ENCODE results near the gene JUND. TPM values are rescaled to one million over a fixed set of nuclear protein-coding genes. Genes with fewer than 3 reads are reported as not detected.
A peak's percentile ranks its signal among the peaks of the same experiment; 100 is the strongest.

The JUND gene
- total RNA-seq, 2 donors from 2014 or later: 250 to 607 TPM

DNA sequence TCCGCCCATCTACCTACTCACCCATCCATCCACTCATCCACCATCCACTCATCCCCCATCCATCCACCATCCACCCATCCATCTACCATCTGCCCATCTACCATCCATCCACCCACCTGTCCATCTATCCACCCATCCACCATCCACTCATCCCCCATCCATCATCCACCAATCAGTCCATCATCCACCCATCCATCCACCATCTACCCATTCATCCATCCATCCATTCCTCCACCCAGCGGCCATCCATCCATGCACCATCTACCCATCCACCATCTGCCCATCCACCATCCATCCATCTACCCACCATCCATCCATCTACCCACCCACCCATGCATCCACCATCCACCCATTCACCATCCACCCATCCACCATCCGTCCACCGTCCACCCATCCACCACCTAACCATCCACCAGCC, 13.6 kb upstream of the JUND start:
- peaks cover 34% of the 10 kb centered on the region for H3K4me1 ChIP-seq
- H3K27me3 ChIP-seq: no peaks in the 10 kb centered on the region
- no peaks in the 10 kb centered on the region for H3K36me3 ChIP-seq (replicated peaks in 1 of 2; ENCODE audit: insufficient read depth in 1 of 2, low read depth in 2 of 2)
- intact Hi-C loops (cut with DNase I): no loop called here
- DNase-seq: no peak
- WGBS, 2 donors: 80 to 93% methylated on average over 4 of the region's 4 CpGs
- no peaks in the 10 kb centered on the region for H3K9me3 ChIP-seq
- TF ChIP-seq, protein P1, sequence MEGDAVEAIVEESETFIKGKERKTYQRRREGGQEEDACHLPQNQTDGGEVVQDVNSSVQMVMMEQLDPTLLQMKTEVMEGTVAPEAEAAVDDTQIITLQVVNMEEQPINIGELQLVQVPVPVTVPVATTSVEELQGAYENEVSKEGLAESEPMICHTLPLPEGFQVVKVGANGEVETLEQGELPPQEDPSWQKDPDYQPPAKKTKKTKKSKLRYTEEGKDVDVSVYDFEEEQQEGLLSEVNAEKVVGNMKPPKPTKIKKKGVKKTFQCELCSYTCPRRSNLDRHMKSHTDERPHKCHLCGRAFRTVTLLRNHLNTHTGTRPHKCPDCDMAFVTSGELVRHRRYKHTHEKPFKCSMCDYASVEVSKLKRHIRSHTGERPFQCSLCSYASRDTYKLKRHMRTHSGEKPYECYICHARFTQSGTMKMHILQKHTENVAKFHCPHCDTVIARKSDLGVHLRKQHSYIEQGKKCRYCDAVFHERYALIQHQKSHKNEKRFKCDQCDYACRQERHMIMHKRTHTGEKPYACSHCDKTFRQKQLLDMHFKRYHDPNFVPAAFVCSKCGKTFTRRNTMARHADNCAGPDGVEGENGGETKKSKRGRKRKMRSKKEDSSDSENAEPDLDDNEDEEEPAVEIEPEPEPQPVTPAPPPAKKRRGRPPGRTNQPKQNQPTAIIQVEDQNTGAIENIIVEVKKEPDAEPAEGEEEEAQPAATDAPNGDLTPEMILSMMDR (IDR thresholded peaks at IDR 0.05): no peak
- TF ChIP-seq POLR2A (IDR thresholded peaks at IDR 0.05): no peak
- no peak overlapping the region for H3K27ac ChIP-seq
- no peak for ATAC-seq
- no peak overlapping the region for H3K4me3 ChIP-seq

- Histone ChIP-seq H3K27ac (no peak overlapping the region), H3K4me3 (no peak overlapping the region), H3K4me1 (peaks cover 35% of the 10 kb centered on the region), H3K9me3 (no peaks in the 10 kb centered on the region), H3K27me3 (no peaks in the 10 kb centered on the region), H3K36me3 (replicated peaks in 1 of 2; ENCODE audit: insufficient read depth in 1 of 2, low read depth in 2 of 2) (no peaks in the 10 kb centered on the region)
- ATAC-seq (no peak), DNase-seq (peak in 3 of 4 donors; percentile 54 to 71 (median 64))
- intact Hi-C loops (cut with DNase I): no loop called here
- peak in 1 of 3 donors; percentile 7 for TF ChIP-seq POLR2A (IDR thresholded peaks at IDR 0.05)
- TF ChIP-seq, protein P1 (IDR thresholded peaks at IDR 0.05): no peak
- 73% methylated on average over 9 of the region's 9 CpGs; no CpG with 5 or more reads in 1 of the 2 donors for WGBS, 2 donors
Measured at GRCh38 chr19:18294467-18294864, 13.0 kb upstream of the JUND start.

DNA sequence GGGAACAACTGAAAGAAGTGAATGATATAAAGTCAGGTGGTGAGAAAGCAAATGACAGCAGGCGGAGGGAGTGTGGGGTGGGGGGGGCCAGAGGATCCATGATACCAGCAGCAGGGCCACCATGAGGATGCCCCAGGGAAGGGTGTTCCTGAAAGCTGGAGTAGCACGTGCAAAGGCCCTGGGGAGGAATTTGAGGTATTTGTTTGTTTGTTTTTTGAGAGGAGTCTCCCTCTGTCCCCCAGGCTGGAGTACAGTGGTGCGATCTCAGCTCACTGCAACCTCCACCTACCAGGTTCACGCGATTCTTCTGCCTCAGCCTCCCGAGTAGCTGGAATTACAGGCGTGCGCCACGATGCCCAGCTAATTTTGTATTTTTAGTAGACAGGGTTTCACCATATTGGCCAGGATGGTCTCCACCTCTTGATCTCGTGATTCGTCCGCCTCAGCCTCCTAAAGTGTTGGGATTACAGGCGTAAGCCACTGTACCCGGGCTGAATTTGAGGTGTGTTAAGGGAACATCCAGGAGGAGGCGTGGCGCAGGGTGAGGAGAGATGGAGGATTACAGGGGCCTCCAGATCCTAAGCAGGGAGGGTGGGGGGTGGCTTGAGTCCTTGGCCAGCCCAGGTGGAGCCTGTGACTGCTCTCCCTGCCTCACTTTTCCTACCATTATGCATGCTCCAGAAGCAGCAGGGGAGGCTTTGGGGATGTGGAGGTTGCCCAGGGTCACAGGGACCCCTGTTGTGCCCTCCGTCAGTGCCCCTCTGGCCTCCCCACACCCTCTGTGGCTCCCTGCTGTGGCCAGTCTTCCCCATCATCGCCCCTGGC, 12.4 kb upstream of the JUND start:
- Histone ChIP-seq H3K27ac (peak overlapping the region; percentile 1 to 93 (median 88)), H3K9me3 (no peaks in the 10 kb centered on the region), H3K4me3 (no peak overlapping the region), H3K4me1 (peaks cover 35% of the 10 kb centered on the region), H3K36me3 (replicated peaks in 1 of 2; ENCODE audit: insufficient read depth in 1 of 2, low read depth in 2 of 2) (no peaks in the 10 kb centered on the region), H3K27me3 (no peaks in the 10 kb centered on the region)
- ATAC-seq: no peak
- no peak for TF ChIP-seq POLR2A (IDR thresholded peaks at IDR 0.05)
- DNase-seq: no peak
- 72 to 74% methylated on average over 18 of the region's 18 CpGs for WGBS, 2 donors
- intact Hi-C loops (cut with DNase I): no loop called here

GRCh38 chr19:18292810-18293641, 11.6 kb upstream of the JUND start:
- DNase-seq: peak; percentile 62 to 72 (median 66)
- Histone ChIP-seq H3K27me3 (no peaks in the 10 kb centered on the region), H3K4me1 (peaks cover 35% of the 10 kb centered on the region), H3K9me3 (no peaks in the 10 kb centered on the region), H3K36me3 (replicated peaks in 1 of 2; ENCODE audit: insufficient read depth in 1 of 2, low read depth in 2 of 2) (no peaks in the 10 kb centered on the region), H3K27ac (peak overlapping the region; percentile 77 to 93 (median 88)), H3K4me3 (peak overlapping the region; percentile 4 to 8)
- no peak for TF ChIP-seq POLR2A (IDR thresholded peaks at IDR 0.05)
- TF ChIP-seq, protein P1 (IDR thresholded peaks at IDR 0.05): no peak
- WGBS, 2 donors: 8 to 10% methylated on average over 26 to 31 of the region's 31 CpGs
- intact Hi-C loops (cut with DNase I): no loop called here
- peak; percentile 25 for ATAC-seq

GRCh38 chr19:18292462-18292809, 11.0 kb upstream of the JUND start:
- TF ChIP-seq, protein P1 (IDR thresholded peaks at IDR 0.05): no peak
- no peak for TF ChIP-seq POLR2A (IDR thresholded peaks at IDR 0.05)
- no peaks in the 10 kb centered on the region for H3K36me3 ChIP-seq (replicated peaks in 1 of 2; ENCODE audit: insufficient read depth in 1 of 2, low read depth in 2 of 2)
- peak in 2 of 4 donors; percentile 51 to 52 for DNase-seq
- peaks cover 35% of the 10 kb centered on the region for H3K4me1 ChIP-seq
- intact Hi-C loops (cut with DNase I): no loop called here
- H3K4me3 ChIP-seq: peak overlapping the region; percentile 4 to 8
- H3K27me3 ChIP-seq: no peaks in the 10 kb centered on the region
- H3K27ac ChIP-seq: peak overlapping the region; percentile 77 to 93 (median 88)
- WGBS, 2 donors: 0 to 1% methylated on average over 8 to 20 of the region's 20 CpGs
- ATAC-seq: peak; percentile 36
- H3K9me3 ChIP-seq: no peaks in the 10 kb centered on the region
